ENCODE results near the gene MCC.

MCC gene

DNA sequence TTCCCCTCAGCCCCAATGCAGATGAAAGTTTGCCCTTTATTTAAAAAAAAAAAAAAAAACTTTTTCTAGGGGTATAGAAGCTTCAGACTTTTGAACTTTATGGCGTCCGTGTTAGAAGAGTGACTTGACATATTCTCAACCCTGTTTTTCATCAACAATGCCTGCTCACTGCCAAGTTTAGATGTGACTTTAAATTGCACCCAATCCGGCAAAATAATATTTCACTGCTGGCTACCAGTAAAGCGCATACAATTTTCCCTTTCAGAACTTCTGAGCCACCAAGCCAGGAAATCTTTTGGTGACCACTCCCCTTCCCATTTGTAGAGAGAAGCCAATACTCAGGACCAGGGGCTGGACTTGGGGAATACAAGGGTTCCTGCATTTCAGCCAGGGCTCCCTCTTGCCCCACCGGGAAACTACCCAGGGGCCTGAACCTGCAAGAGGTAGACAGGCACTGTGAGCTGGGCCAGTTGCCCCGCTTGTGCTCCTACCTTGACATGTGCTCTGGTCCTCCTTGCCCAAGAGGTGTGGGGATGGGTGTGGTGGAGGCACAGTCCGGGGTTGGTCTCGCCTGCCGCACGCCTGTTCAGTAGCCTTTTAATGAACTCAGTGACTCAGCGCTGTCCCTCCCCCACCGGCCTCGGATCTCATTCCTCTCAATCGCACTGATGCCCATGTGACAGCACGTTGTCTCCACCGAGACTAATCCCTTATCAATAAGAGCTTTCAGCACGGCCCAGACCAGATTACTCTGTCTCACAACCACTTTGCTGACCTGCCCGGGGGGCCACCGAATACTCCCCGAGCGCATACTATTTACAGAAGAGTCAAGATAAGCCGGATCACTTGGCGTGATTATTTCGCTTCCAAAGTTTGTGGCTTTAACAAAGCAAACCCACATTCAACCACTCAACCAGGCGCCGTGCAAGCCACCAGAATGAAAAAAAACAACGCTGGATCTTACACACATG is 285.2 kb downstream of the MCC start:
- DNase-seq (ENCODE audit: low read depth, low spot score): no peak

DNA sequence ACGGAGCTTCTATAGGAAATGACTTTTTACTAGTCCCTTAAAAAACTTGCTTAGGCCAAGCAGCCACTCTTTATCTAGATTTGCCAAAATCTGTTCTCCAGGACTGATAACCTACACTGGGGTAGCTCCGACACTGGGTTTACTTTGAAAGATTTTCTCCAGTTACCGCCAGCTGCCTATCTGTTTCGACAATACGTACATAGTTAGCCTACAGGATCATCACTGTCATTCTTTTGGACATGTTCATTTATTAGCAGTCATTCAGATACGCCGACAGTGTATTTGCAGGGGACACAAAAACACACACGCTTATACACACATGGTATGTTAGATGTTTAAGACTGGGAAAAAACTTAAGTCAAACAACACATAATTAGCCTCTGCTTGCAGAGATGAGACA is 286.0 kb downstream of the MCC start:
- DNase-seq (ENCODE audit: low read depth, low spot score): no peak

DNA sequence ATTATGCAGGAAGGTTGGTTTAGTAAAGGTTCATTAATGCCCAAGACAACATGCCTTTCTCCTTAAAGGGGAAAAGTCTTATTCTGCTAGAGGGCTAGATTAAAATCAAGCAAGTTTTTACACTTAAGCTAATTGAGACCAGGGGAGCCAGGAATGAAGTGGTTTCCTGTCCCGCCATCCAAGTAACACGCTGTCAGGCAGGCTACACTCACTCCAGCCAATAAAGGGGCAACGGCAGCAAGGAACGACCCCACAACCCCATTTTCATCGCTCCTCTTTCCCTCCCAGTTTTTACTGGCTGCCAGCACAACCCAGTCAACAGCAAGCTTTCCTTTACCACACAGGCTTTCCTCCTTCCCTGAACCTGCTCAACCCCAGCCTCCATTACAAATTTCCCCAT is 286.5 kb downstream of the MCC start:
- DNase-seq (ENCODE audit: low read depth, low spot score): no peak

DNA sequence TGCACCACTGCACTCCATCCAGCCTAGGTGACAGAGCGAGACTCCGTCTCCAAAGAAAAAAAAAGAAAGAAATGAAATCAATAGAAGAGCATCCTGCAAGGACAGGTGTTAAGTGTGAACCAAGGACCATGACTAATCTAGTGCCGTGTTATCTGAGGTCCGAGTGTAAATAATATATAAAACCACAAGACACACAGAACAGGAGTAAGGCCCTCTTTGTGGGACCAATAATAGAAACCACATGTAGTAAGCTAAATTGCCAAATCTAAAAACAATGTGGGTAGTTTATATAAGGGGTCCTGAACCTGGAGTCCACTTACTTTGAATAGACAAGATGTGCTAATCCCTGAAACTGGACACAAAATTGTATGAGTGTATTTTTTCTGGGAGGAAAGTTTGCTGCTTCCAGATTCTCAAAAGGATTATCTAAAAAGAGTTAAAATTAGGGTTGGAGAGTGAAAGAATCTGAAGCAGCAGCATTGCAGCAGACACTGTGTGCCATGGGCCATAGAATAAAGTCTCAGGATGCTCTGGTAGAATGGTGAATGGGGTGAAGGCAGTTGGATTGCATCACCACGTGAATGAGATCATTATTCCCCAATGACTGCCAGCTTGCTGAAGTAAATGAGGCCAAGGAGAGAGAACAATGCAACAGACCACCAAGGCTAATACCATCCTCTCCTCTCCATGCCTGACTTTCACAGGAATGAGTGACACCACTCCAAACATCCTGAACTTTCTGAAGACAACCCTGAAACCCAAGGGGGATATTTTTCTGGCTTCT is 288.9 kb downstream of the MCC start:
- DNase-seq (ENCODE audit: low read depth, low spot score): no peak

DNA sequence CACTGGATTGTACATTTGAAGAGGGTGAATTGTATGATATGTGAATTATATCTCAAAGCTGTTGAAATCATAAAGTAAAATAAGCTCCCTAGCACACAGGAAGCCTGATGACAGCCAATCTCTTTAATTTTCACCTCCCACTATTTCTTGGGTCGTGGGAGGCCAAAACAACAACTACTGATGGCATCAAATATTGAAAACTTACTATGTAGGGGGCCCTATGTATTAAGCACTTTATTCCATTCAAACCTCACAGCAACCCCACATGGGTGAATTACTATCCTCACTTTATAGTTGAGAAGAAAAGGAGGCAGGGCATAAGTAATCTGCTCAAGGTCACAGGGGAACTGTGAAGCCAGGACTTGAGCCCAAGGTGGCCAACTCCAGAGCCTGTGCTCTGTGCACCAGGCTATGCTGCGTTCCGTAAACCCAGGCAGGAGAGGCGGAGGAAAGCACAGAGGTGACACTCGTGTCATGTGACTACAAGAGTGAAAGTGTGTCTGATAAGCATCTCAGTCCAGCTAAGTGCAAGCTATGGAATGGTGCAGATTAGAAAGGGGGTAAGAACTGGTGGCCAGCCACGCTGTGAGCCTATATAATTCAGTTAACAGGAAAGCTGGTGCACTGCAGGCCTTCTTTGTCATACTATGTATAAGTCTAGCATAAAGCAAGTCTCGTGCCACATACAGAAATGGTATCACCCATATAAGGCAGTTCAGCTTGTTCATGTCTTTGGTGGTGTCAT is 290.6 kb downstream of the MCC start:
- DNase-seq (ENCODE audit: low read depth, low spot score): no peak

DNA sequence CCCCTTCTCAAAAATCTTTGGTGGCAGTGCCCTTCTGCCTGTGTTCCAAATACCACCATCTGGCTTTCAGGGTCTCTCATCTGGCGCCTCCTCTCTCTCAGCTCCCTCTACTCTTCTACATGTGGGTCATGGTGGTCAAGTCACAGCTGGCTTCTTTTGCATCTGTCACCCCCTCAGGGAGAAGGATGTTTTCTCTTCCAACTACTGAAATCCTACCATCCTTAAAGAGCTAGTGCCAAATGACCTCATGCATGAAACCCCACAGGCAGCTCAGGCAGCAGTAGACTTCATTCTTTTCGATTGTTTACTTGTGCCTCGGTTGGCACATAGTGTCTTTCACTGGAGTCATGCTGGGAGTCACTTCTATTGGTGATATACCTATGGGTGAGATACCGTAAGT is 292.5 kb downstream of the MCC start:
- DNase-seq (ENCODE audit: low read depth, low spot score): no peak

DNA sequence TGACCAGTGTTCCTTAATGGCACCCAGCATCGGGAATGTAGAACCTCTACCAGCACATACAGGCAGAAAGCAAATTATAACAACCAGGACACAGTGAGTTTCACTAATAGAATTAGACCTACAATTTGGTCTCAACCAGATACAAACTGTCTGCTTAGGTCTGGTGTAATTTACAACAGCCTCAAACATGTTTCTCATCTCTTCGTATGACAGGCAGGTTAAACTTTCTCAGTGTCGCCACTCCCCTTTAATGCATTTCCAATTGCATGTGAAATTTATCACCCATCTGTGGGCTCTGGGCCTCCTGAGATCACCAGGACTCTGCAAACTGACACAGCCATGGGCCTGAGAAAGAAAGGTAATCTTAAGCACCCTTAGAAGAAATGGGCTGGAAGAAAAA is 293.0 kb downstream of the MCC start:
- no peak for DNase-seq (ENCODE audit: low read depth, low spot score)

DNA sequence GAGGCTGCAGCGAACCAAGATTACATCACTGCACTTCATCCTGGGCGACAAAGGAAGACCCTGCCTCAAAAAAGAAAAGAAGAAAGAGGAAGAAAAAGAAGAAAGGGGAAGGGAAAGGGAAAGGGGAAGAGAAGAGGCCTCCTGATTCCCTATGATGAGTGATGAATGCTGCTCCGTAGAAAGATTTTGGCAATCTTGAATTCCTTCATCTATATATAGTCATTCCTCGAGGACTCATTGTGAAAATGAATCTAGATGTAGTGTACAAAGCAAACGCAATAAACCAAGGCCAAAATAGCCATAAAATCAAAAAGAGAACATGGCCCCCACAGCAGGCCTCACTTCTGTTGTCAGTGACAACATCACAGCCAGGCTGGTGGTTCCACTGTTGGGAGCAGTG is 293.7 kb downstream of the MCC start:
- no peak for DNase-seq (ENCODE audit: low read depth, low spot score)

DNA sequence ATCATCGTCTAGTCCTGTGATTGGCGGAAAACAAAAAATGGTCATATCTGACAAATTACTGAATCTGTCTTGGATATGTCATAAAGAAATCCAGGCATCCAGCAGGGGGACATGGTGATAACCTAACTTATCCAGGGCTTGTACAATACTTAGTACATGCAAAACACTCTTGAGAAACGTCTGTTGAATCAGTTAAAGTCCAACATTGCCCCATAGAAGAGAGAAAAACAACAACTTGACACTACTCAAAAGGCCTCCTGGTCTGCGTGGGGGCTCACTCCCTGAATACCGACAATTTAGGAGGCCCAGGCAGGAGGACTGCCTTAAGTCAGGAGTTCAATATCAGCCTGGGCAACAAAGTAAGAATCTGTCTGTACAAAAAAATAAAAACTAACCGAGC is 294.1 kb downstream of the MCC start:
- no peak for DNase-seq (ENCODE audit: low read depth, low spot score)

DNA sequence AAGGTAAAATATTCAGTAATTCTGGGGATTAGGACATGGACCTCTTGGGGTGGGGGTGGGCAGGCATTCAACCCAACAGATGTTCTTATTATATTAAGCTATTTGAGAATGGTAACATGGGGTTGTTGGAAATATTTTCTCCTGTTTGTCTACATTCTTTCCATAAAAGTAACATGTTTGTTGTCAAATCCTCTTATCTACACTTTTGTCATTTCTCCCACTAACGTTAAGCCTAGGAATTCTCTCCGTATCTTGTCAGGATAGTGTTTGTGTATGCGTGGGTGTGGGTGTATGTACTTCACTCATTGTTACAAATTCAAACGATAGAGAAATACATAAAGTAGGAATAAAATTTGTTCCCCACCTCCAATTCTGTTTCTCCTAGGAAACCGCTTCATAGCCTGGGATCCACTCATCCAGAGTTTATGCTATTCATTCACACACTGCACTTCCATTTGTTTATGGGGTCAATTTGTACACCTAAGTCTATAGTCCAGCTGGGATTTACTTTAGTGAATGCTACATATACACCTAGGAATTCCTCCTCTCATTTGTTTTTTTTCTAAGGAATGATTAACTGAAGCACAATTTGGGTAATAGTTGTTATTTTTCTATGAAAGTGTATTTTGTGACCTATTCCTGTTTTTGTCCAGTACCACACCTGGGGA is 294.8 kb downstream of the MCC start:
- DNase-seq (ENCODE audit: low read depth, low spot score): no peak

DNA sequence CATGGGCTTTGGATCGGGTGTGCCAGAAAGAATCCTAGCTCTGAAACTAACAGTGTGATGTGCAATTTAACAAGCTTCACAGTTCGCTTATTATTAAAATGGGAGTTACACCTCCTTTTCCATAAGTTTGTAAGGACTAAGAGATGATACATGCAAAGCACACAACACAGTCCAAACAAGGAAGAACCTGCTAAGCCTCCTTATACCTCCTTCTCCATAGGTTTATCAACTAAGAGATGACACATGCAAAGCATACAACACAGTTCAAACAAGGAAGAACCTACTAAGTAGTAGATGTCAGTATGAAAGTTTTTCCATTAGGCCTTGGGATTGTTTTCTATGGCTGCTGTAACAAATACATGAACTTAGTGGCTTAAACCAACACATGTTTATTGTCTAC is 295.7 kb downstream of the MCC start:
- no peak for DNase-seq (ENCODE audit: low read depth, low spot score)

DNA sequence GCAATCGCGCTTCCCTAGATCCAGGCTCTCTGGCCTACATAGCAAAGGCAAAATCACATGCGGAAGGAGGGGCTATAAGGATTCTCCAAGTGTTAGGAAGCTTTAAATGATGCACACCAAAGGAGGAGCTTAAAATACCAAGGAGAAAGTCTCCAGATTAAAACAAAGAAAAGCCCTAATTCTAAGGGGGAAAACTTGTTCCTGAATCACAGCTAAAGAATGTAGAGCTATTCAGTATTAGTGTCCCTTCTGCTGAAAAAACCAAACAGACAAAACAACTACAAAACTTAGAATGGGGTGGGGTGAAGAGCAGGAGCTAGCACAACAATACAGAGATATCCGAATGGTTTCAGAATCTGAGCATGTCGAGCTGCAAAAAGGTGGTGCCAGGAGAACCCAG is 297.9 kb downstream of the MCC start:
- no peak for DNase-seq (ENCODE audit: low read depth, low spot score)

DNA sequence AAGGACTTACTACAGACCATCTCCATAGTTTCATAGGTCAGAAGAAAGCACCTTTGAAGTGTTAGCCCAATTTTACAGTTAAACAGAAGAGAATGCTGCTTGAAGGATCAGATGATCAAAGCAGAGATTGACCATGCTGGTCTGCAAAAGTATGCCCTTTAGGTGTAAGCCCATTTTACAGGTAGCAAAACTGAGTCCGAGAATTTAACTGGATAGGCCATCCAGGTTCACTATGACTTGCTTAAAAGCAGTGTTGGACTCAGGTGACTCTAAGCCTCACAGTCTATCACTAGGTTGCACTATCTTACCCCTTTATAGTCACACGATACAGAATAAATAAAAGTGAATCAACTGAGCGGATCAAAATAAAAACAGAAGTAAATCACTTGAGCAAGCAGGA is 299.0 kb downstream of the MCC start:
- DNase-seq (ENCODE audit: low read depth, low spot score): no peak

DNA sequence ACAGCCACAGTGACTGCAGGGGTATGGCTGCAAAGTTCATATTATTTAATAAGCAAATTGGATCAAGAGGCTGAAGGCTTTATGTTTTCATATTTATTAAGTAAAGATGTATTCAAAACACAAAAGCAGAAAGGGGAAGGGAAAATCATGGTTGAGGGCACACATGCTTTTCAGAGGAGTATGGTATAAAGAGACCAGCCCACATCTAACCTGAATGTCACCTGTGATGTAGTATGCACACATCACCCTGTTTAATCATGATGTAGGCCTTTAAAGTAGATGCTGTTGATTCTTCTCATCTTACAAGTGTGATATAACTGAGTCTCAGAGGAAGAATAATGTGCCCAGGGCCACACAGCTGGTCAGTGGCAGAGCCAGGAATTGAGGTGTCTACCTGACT is 299.8 kb downstream of the MCC start:
- no peak for DNase-seq (ENCODE audit: low read depth, low spot score)

DNA sequence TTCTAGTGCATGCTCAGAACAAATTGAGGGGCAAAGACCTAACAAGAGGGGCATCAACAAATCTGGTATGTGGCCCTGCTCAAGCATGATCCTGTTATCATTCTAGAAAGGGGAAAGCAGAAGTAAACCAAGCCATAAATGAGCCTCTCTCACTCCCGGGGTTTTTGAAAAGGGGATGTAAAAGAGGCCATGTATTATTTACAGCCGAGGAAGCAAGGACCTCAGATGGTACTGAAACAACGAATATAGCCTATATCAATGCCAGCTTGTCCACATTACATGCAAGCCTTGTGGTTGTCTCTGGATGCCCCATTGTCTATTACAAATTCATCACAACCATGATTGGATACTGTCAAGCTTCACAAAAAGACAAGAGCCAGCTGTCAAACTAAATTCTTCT is 300.3 kb downstream of the MCC start:
- no peak for DNase-seq (ENCODE audit: low read depth, low spot score)

DNA sequence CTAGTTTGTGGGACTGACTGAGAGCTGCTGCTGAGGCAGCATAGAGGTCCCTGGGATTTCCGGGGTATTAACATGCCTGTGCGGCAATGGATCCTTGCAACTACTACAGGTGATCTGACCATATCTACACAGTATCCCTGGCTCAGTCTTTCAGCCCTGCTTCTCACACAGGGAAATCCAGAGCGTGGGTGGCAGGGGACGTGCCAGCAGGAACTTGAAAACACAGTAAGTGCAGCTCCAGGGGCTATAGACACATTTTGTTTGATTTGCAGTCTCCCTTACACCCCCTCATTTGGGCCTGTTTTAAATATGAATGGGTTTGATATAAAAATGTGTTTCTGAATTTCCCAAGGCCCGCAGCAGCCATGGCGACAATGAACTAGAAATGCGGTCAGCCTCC is 302.2 kb downstream of the MCC start:
- DNase-seq (ENCODE audit: low read depth, low spot score): no peak

DNA sequence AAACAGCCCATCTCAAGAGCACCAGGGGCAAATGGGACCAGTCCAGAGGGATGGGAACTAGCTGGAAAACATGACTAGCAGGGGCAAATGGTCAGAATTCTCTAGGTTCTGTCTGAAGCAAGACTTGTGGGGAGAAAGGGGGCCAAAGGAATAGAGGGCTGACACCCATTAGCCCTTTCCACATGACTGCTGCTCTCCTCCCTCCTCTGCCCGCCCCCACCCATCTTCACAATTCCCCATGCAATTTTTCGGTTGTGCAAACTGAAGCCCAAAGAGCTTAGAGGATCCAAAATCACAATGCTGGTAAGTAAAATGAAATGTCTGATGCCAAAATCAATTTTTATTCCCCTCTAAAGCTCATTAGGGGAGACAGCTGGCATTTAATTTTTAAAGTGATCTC is 304.6 kb downstream of the MCC start:
- no peak for DNase-seq (ENCODE audit: low read depth, low spot score)

DNA sequence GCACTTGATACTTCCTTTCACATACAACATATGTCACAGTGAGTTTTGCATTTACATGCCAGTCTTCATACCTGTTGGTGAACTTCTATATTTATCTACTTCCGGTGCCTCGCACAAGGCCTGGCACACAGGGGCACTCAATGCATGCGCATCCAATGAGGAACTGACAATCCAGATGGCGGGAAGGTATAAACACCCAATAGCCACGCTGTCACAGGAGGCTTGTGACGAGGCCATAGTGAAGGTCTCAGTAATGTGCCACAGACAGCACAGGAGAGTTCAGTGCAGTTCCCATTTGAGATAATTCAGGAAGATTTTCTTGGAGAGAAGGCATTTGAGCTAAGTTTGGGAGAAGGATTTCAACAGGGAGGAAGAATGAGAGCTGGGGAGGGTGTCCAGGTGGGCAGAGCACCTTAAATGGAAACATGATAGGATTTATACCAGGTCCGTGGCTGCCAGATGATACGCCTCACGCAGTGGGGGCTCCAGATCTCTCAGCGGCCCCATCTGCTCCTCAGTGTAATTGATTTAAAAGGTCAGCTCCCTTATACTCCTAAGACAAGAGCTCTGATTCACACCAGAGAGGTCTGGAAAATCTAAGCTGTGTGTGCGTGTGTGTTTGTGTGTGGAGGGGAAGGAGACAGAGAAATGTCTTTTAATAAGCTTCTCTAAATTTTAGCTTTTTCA is 305.5 kb downstream of the MCC start:
- no peak for DNase-seq (ENCODE audit: low read depth, low spot score)

DNA sequence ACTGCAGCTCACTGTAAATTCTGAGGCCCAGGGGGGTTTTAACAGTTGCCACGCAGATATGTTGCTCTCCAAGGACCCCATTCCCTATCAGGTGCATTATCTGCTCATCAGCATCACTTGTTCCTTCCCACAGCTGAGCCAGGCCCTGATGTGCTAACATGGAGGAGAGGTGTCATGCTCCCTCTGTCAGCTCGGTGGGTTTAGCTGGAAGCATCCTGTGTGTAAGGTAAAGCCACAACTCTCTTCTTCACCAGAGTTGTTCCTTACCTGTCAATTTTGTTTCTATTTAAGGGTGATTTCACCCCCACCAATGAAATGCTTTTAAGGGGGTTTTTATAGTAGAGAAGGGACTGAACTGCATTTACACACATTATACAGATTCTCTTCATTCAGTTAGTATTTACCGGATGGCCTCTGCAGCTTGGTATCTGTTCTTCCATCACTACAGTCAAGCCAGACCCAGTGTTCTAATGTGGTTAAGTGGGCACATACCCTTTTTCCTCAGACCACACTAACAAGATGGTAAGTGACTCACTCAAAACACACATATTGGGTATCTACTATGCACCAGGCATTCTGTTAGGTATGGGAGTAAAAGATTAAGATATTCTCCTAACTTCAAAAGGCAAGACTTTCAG is 306.3 kb downstream of the MCC start:
- no peak for DNase-seq (ENCODE audit: low read depth, low spot score)

DNA sequence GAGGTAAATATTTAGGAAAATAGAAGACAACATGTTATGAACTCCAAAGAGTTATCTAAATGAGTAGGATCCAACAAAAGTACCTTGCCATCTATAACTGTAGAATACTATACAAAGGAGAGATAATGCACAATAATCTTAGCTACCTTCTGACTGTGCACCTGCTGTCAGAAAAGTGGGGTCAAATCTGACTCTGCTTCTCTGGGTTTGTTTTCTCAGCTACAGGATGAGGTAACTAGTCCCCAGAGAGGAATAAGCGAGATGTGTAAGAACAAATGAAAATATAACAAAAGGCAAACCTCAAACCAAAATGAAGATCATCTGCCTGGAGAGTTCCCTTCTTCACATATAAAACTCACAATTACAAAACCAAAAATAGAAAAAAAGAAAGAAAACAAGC is 306.8 kb downstream of the MCC start:
- DNase-seq (ENCODE audit: low read depth, low spot score): no peak

DNA sequence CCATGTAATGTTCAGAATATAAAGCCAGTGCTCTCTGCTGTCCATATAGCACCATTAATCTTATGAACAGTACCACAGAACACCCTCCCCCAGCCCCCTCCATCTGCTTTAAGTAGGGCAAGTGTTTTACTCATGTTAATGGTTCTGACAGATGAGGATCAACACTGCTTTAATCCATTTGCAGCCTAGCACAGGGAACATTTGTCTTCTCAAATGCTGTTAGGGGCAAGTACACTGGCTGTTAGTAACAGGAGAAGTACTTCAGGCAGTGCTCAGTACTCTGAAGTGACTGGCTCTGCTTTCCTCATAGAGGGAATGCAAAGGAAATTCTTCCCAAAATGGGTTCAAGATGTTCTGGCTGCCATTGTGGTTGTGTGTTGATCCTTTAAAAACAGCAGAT is 309.1 kb downstream of the MCC start:
- DNase-seq (ENCODE audit: low read depth, low spot score): no peak
